NCI-H2081 treated with DMSO at 0.1 percent for 48 hours (cell line): ENCODE measurements around the gene CASK.

Source experiments
- DNase-seq: peaks from one replicate; lab custom pipeline; 2025; lab: John Stamatoyannopoulos, UW

CASK gene, protein sequence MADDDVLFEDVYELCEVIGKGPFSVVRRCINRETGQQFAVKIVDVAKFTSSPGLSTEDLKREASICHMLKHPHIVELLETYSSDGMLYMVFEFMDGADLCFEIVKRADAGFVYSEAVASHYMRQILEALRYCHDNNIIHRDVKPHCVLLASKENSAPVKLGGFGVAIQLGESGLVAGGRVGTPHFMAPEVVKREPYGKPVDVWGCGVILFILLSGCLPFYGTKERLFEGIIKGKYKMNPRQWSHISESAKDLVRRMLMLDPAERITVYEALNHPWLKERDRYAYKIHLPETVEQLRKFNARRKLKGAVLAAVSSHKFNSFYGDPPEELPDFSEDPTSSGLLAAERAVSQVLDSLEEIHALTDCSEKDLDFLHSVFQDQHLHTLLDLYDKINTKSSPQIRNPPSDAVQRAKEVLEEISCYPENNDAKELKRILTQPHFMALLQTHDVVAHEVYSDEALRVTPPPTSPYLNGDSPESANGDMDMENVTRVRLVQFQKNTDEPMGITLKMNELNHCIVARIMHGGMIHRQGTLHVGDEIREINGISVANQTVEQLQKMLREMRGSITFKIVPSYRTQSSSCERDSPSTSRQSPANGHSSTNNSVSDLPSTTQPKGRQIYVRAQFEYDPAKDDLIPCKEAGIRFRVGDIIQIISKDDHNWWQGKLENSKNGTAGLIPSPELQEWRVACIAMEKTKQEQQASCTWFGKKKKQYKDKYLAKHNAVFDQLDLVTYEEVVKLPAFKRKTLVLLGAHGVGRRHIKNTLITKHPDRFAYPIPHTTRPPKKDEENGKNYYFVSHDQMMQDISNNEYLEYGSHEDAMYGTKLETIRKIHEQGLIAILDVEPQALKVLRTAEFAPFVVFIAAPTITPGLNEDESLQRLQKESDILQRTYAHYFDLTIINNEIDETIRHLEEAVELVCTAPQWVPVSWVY

DNA sequence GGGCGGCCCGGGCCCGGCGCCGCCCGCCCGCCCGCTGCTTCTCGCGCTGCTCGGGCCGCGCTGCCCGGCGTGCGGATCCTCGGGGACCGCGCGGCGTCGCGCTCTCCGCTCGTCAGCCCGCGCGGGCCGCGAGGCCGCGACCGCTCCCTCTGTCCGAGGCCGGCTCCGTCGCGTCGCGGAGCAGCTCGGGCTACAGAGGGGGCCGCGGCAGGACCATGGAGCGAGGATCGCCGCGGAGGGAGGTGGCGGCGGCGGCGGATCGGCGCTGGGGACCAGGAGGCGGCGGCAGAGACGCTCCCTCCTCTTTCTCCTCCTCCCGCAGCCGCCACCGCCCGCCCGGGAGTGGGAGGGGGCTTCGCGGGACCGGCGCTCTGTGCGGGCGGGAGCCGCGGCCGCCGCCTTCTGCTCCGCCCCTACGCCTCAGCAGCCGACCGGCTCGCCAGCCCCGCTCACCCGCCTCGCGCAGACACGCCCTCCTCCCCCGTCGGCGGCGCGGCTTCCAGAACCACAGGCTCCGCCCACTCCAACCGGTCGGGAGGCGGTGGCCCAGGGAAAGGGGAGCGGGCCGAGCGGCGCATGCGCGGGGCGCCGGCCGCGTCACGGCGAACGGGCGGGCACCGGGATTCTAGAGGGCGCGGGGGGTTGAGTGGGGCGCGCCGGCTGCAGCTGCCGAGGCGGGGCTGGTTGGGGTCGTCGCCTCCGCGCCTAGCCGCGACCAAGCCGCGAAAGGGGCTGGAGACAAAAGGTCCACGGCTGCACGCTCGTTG is at the start of gene CASK:
TSS of gene CASK (minus strand) at position 344 of the 767 bp plus-strand sequence. CDS start 566 bp downstream, outside the sequence.
- DNase-seq = peak; percentile 58

DNA sequence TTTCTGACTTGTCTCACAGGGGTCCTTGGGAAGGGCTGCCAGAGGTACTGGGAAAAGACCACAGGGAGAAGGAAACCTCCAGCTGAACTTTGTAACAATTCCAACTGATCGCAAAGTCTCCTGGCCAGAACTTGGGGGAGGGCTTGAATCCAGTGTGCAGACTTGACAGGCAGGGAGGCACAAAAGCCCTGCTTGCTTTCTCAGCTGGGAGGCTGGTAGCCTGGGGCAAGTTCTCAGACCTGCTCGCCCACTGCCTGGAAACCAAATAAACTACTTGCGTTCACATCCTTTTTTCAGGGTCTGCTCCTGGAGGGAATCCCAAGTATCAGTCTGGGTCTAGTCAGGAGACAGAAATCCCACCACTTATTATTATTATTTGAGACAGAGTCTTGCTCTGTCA is 48.0 kb upstream of the CASK start:
- DNase-seq = no peak

DNA sequence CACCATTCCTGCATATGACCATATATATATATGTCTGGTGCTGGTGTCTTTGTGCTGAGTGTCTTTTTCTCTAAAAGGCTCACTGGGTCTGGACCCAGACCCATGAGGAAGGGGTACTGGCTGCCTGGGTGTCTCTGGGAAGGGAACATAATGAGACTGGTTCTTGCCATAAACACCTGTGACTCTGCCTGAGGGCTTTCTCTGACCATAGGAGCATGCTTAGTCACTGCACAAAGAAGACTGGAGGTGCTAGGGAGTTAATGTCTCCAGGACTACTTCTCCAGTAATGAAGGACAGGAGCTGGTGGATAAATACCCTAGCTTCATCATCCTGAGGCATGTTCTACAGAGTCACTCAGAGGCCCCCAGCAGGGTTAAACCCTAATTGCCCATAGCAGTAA is 47.1 kb upstream of the CASK start:
- DNase-seq = no peak

DNA sequence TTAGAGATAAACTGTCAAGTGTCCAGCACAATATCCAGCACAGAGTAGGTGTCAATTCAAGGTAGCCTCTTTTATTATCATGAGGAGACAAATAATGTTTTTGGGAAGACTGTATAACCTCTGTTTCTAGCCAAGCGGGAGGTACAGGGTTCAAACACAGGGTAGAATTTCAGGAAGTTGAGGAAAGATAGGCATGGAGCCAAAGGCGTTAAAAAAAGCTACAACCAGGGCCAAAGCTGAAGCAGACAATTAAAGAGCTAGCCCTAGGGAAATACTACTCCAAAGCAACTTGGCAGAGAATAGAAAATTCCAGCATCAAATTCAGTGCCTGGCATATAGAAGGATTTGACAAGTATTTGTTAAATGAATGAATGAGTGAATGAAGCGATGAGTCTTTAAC is 40.0 kb upstream of the CASK start:
- DNase-seq = no peak

DNA sequence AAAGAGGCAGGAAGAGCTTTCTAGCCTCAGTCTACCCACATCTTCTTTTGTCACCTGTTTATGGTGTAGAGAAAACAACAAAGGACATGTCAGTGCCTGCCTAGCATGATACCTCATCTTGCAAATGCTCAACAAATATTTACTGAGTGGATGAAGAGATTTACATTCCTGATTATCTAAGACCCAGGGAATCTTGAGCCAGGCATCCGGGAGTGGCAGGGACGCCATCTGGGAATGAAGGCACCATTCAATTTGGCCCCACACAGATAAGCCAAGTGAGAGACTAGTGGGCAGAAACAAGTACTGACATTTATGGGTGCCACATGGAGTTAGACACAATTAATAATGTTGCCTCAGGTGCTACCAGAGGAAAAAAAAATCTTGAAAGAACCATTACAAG is 36.8 kb upstream of the CASK start:
- DNase-seq = no peak

DNA sequence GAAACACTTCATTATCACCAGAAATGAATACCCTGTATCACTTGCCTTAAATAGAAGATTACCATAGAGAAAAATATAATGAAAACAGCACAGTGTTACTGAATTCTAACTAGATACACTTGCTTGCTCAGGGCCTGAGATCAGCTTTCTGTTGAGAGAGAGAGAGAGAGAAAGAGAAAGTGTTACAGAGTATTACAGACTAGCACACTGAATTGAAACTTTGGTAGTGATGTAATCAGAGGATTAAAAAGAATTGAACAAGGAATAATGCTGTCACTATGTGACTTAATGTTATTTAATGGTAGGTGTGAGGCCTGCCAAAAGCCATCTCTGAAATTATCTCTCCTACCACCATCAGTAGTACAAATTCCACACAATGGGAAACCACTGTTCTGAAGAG is 35.5 kb upstream of the CASK start:
- no peak for DNase-seq

DNA sequence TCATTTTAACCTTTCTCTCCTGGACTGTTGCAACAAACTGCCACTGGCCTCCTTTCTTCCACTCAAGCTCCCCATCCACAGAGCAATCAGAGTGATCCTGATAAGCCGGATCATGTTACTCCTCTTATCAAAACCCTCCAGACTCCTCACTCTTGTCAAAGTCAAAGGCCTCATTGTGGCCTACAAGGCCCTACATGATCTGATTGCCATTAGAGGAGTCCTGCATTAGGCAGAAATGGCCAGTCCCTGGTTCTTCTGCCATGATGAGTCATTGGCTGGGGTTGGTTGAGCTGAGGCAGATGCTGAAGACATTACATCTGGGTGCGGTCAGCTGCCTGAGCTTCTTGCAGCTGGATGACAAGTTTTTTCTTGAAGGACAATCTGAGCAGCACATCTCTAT is 32.7 kb upstream of the CASK start:
- DNase-seq = no peak

DNA sequence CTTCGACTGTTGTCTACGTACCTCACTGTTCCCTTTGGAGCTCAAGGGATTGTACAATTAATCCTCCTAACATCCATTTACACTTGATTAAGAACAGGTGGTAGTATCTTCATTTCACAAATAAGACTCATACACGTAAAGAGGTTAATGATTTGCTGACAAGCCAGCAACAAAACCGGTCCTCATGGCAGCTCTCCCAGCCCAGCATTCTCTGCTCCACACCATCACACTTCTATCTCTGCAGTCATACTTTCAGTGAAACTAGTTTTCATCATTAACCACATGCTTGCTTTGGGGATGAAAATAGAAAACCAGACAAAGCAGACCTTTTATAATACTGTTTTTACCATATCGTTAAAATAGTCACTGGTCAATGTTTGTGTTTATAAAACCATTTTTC is 28.7 kb upstream of the CASK start:
- no peak for DNase-seq

DNA sequence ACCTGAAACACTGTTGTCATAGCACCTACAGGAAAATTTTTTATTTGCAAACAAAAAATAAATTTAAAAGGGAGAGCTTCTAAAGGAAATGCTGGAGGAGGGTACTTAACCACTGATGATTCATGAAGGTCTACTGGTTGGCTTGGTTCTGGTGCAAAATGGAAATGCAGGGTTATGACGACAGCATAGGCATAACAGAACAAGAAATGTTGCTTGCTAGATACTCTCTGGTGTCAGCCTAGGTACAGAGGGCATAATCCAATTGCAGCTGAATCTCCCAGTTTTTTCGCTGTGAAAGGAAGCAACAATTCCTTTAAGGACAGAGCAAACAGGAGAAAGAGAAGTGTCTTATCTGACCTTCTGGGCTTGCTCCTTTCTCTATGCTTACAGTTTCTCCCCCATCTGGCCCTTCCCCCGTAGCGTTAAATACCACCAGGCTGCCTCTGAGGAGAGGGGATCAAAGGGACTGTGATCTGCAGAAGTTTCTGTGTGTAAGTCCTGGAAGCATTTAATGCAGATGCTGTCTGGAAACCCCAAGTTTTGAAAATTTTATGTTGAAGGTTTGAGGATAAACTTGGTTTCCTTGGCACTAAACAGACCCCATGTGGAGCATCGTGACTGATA is 23.7 kb upstream of the CASK start:
- no peak for DNase-seq

DNA sequence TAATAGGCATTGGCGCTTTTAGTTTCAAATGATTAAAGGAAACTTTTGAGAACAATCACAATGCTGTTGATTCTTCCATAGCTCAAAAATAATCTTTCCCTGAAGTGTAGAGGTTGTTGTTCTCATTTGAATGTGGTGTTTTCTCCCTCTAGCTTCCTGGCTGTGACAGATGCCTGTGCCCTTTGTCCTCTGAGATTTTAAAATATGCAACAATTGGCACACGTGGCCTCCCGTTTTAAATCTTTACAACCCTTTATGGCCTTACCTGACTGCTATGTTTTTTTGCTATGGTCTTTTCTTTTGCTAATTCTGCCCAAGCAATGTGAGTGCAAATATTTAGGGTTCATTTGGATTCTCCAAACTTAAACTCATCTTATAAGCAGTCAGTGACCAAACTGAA is 22.9 kb upstream of the CASK start:
- no peak for DNase-seq

DNA sequence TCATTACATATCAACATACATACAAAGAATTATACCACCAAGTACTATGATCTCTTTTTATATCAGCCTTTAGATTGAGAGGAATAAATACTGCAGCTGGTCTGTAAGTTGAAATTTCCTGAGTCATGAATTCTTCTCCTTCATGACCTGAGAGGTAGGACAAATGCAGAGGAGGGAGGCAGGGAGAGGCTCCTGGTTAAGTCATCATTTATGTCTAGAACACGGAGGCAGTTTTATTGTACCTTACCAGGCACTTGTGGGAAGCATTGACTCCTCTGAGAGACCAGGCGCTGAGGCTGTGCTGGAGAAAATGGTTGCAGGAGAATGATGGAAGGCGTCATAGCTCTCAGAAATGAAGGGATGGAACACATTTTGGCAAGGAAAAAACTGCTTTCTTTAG is 12.5 kb upstream of the CASK start:
- DNase-seq = no peak

DNA sequence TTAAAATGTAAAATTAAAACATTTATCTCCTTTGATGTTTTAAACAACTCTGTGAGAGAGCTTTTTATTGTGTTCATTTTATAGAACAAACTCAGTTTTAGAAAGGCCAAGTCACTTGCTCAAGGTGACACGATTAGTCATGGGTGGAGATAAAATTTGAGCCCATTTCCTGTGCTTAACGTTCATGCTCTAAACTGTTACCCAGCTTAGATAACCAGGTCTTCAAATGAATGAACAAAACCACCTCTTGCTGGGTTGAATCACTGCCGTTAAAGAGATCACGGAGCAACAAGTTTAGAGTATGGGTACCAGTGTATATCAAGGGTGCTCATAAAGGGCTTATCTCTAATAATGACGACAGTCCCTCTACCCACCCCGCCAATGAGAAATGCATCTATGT is 10.2 kb upstream of the CASK start:
- DNase-seq = no peak

DNA sequence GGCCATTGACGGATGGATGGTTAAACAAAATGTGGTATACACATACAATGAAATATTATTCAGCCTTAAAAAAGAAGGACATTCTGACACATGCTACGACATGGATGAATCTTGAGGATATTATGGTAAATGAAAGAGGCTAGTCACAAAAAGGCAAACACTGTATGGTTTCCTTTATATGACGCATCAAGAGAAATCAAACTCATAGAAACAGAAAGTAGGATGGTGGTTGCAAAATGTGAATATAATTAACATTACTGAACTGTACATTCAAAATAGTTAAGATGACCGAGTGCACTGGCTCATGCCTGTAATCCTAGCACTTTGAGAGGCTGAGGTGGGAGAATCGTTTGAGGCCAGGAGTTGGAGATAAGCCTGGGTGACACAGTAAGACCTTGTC is 9.5 kb upstream of the CASK start:
- no peak for DNase-seq

DNA sequence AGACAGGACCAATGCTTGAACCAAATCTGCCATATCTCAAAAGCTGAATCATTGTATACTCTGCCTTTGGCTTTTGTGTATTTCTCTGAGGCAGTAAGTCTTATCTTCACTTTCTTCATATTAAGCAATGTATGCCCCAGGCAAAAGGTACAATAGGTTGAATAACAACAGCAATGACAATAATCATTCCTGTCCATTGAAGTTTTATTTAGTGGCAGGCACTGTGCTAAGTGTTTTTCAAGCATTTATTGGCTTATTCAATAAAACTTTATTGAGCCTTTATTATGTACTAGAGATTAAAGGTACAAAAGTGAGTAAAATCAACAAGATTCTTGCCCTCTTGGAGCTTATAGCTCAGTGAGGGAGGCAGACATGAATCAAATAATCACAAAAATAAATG is 8.2 kb upstream of the CASK start:
- no peak for DNase-seq

DNA sequence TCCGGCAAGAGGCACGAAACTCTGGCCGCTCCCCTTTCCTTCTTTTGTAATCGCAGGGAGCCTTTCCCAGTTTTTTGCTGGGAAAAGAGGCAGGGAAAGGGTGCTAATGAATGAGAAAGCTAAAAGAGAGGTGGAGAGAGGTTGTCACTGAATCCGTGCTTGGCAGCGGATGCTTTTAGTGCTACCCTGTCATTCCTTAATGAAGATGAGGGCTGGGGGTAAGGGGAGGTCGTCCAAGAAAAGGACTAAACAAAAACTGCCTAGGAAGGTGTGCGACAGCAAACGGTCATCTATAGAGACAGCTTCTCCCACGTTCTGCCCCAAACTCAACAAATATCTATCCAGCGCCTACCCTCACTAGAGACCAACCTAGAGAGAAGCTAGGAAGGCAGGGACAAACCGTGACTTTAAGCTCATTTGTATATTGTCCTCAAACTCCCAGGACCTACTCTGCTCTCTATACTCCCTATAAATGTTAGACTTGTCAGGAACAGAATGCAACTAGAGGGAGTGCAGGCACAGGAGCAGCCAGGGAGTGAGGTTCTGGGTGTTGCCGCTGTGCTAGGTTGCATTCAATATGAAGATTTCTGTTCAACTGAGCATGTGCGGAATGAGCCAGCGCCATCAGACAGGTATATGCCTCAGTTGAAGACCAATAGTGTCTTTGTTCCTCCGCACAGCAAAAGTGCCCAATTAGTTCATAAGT is 777 bp upstream of the CASK start:
- no peak for DNase-seq

DNA sequence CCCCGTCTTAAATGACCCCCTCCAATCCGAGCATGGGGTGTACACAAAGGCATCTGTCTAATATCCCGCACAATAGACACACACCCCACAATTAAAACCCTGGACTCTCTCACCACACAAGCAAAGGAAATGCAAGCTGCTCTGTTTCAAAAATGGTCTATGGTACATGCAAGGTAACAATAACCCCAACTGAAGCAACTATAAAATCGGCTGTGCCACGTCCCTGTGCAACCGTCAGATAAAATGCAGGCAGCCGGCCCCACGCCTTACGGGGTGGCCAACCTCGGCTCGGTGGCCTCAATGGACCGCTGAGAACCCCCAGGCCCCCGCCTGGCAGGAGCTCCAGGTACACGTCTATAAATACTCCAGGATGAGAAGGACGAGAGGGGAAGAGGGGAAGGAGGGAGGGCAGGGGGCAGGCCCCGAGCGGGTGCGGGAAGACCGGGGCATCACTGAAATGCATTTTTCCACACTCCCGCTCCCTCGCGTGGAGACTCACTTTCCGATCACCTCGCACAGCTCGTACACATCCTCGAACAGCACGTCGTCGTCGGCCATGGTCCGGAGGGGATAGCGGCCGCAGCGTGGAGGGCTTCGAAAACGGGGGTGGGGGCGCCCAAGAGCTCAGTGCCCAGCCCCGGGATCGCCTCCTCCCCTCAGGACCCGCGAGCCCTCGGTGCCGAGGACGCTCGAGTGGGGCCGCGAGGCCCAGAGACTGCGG is 763 bp downstream of the CASK start:
- no peak for DNase-seq

DNA sequence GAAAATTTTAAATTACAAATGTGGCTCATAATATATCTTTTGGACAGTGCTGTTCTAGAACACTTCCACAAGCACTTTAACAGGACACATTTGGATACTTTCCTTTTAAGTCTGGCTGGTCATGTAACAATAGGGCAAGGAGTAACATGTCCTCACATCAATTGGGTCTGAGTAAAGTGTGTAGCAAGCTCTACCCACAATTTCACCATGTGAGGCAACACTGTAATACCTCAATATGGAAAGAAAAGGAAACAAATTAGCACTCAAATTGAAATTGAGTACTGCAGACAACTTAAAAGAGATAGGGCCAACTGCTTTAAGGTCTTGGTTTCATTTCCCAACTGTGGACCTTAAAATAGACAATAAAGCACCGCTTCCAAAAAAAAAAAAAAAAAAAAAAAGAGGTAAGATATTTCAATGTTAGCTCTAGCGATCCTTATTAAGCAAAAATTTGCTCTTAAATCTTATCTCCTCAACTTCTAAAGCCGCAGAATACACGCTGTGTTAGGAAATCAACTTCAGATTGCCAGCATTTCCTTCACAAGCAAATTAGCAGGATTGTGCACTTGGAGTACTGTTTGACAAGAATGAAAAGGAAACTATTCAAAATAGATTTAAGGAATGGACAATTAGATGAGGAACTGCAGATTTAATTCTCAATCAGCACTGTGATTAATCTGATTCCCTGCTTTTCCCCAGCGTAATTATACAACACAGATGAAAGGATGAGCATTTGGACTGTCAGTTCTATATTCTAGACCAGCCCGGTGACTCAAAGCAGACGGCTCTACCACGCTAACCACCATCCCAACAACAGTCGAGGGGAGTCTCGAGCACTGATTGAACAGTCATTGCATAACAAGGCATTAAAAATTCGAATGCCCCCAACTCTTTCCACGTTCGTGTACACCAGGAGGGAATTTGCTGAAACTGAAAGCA is 1.6 kb downstream of the CASK start:
- DNase-seq = no peak

DNA sequence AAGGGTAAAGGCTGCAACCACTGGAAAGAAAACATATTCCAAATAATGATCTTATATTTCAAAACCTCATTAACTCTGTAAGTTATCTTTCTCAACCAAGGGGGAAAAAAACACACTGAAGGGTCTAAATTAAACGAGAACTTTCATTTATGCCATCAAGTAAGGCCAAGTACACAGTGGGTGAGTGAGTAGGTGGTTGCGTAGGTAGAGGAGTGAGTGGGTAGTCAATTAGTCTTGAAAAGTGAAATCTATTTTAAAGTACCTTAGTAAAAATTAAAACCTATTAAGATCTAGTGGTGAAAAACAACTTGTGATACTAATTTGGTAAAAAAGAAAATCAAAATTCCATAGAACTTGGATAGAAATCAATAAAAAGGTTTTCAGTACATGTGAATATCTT is 3.5 kb downstream of the CASK start:
- no peak for DNase-seq

DNA sequence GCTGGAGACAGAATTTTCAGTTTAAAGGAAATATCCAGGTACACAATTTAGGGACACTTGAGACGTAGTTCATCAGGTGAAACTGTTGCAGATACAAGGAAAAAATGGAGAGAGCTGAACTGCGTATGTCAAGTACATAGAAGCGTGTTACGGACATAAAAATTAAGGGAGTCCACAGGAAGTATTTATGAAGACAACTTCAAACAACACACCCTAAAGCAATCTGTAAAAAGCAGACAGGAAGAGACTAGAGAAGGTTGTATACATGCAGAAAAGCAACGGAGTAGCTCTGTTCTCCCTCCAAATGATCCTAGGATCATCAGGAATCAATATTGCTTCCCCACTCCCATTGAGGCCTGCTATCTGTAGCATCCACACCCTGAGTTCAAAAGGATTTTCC is 5.8 kb downstream of the CASK start:
- no peak for DNase-seq

DNA sequence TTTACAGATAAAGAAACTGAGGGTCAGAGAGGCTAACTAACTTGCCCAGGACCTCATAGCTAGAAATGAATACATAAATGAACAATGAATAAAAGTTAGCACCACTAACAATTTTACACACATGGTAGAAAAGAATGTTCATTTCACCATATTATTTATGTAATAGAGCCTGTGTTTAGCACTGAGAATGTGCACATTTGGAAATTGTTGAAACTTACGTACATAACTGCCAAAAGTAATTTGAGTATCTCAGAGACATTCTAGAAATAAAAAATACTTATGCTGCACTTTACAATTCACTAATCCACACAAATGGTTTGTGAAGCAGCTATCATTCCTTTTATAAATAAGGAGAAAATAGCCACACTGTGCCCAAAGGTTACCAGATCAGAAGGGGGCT is 9.9 kb downstream of the CASK start:
- DNase-seq = no peak
